HepG2 (cell line): ENCODE results near the gene WNT3A. TPM values are rescaled to one million over a fixed set of nuclear protein-coding genes. Genes with fewer than 3 reads are reported as not detected.
A peak's percentile ranks its signal among the peaks of the same experiment; 100 is the strongest.
"Not testable (repeated sequence)": the region's sequence is repeated elsewhere in the genome, so short reads cannot be mapped to it uniquely, and the experiment has no call there.

Experiments
- ATAC-seq: fragments of 200-7000 bp; cut with Tn5 transposase; 3 replicates; pipeline ENCODE4 v1.9.1; 2020; ENCODE audit warnings: mild to moderate bottlenecking, moderate library complexity
- BruUV-seq: library from RNA; stranded (reverse); fragments of 400-500 nt; replicated peaks from 2 replicates; lab custom pipeline; 2021; lab: Mats Ljungman, UMichigan
- CTCF ChIA-PET: fragments of 300-600 bp; formaldehyde crosslinking; extraction: SDS; loops from one replicate; lab custom pipeline; 2021; ENCODE audit warnings: low total read pairs, inconsistent platforms, low intra/inter-chr PET ratio; lab: Yijun Ruan, JAX
- POLR2A ChIA-PET: fragments of 350-600 bp; sonication (Branson Sonifier 250); formaldehyde crosslinking; loops from one replicate; lab custom pipeline; 2020; ENCODE audit warnings: antibody characterized with exemption, inconsistent platforms; lab: Yijun Ruan, JAX
- DNase-seq: peaks from one replicate; pipeline ENCODE4 v3.0.0-alpha.2; 2015; ENCODE audit warnings: low spot score
- FAIRE-seq: peaks from 3 replicates; lab custom pipeline; 2011; peaks lifted over from hg19 to GRCh38; lab: Jason Lieb, UNC
- H2AFZ ChIP-seq: one replicate; pipeline ENCODE4 v1.6.1; 2011; ENCODE audit warnings: low read length, inconsistent platforms
- H3K27ac ChIP-seq: fragments of 300-600 bp; 3 replicates; pipeline ENCODE4 v1.8.0; 2011; ENCODE audit warnings: mixed run types, mild to moderate bottlenecking, mixed read lengths, low read length, inconsistent platforms; ENCODE audit not compliant: insufficient read depth; ENCODE audit errors: extremely low read length
- H3K27me3 ChIP-seq, 2 experiments: fragments of 200-600 bp in 1 of 2; 2 replicates in 1 of 2; 3 replicates in 1 of 2; pipeline versions ENCODE4 v1.6.0 to v1.8.0; 2011; ENCODE audit warnings: low read length in 2 of 2, mild to moderate bottlenecking in 2 of 2, moderate library complexity in 2 of 2, inconsistent platforms in 1 of 2; ENCODE audit not compliant: insufficient read depth in 2 of 2, control insufficient read depth in 1 of 2
- H3K36me3 ChIP-seq, 2 experiments: fragments of 200-600 bp in 1 of 2; replicated peaks in 1 of 2; 2 replicates in 1 of 2; 3 replicates in 1 of 2; pipeline versions ENCODE4 v1.5.1 to v1.8.0; 2011; ENCODE audit warnings: low read length in 2 of 2, inconsistent platforms in 1 of 2; ENCODE audit not compliant: insufficient read depth in 2 of 2, control insufficient read depth in 1 of 2
- H3K4me1 ChIP-seq: 2 replicates; pipeline ENCODE4 v1.5.1; 2012; ENCODE audit warnings: low read length, inconsistent platforms; ENCODE audit not compliant: insufficient read depth
- H3K4me2 ChIP-seq: 2 replicates; pipeline ENCODE4 v1.6.0; 2011; ENCODE audit warnings: low read depth, low read length, inconsistent platforms
- H3K4me3 ChIP-seq, 3 experiments: fragments of 200-600 bp in 1 of 3; sonication (generic), shearing (Covaris generic) in 1 of 3; replicated peaks in 1 of 3; 2 replicates each; pipeline ENCODE4 v1.5.1; 2011 to 2016; ENCODE audit warnings: low read length in 3 of 3, inconsistent platforms in 2 of 3, low read depth in 2 of 3, mild to moderate bottlenecking in 2 of 3, control low read depth in 1 of 3, mixed read lengths in 1 of 3; ENCODE audit not compliant: insufficient read depth in 1 of 3
- H3K79me2 ChIP-seq: one replicate; pipeline ENCODE4 v1.6.1; 2011; ENCODE audit warnings: low read length, inconsistent platforms; ENCODE audit not compliant: insufficient read depth
- H3K9ac ChIP-seq: 2 replicates; pipeline ENCODE4 v1.6.0; 2011; ENCODE audit warnings: mild to moderate bottlenecking, low read depth, low read length, inconsistent platforms; ENCODE audit not compliant: insufficient read depth
- H3K9me3 ChIP-seq: 2 replicates; pipeline ENCODE4 v1.5.1; 2012; ENCODE audit warnings: mild to moderate bottlenecking, low read length
- H4K20me1 ChIP-seq: 2 replicates; pipeline ENCODE4 v1.6.0; 2011; ENCODE audit warnings: inconsistent platforms, mild to moderate bottlenecking, low read length, moderate library complexity; ENCODE audit not compliant: insufficient read depth
- SP5 ChIP-seq: IDR thresholded peaks from 2 replicates; pipeline ENCODE4 v1.6.1; 2016; ENCODE audit warnings: low read depth, borderline replicate concordance
- ZBTB33 ChIP-seq: sonication (generic); formaldehyde crosslinking; IDR thresholded peaks from 2 replicates; pipeline ENCODE4 v1.4.0; 2020; ENCODE audit warnings: missing genetic modification reagents
- WGBS: methylation state at CpG from one replicate; pipeline ENCODE4 v1.1.6; 2017; ENCODE audit warnings: low lambda C conversion rate; 5-methylcytosine and 5-hydroxymethylcytosine counted together
- in situ Hi-C: cut with HindIII; loops from 2 replicates; pipeline ENCODE4 v1.10.0; 2017; ENCODE audit warnings: low pct_unique_long_range_greater_than_20kb; ENCODE audit not compliant: extremely low pct_ligation_motif_present
- intact Hi-C: fragments of 100-400 bp; cut with micrococcal nuclease; formaldehyde crosslinking; loops from one replicate; pipeline ENCODE4 v1.10.0; 2022; ENCODE audit not compliant: unreplicated experiment
- polyA plus RNA-seq, 8 experiments: library from polyadenylated mRNA; depleted of rRNA in 3 of 8; stranded (reverse) in 7 of 8; unstranded in 1 of 8; fragments of >200 nt; fragmentation: Illumina TruSeq in 4 of 8; extraction: Trizol in 4 of 8; gene quantifications; 2 replicates each; pipeline versions ENCODE4 v1.2.1 to v1.2.3, GENCODE V29; 2011 to 2016; ENCODE audit warnings: low read depth in 4 of 8, missing spikeins in 1 of 8, mixed read lengths in 1 of 8; ENCODE audit not compliant: insufficient read depth in 1 of 8
- total RNA-seq, 5 experiments: library from RNA; depleted of rRNA; stranded (reverse); fragments of >200 nt; fragmentation: Illumina TruSeq; extraction: Trizol; gene quantifications; 2 replicates each; pipeline ENCODE4 v1.2.3, GENCODE V29; 2016; ENCODE audit warnings: low read depth in 1 of 5
- TF ChIP-seq, protein P1 (sequence below): sonication (generic); formaldehyde crosslinking; IDR thresholded peaks from 2 replicates; pipeline ENCODE4 v1.4.0; 2020; ENCODE audit warnings: missing genetic modification reagents

WNT3A gene
- total and polyA plus RNA-seq, 2 of the 13 experiments (the other 11 are each of a cell fraction or from before 2014, with no cell fraction given) = not detected

- H4K20me1 ChIP-seq, H2AFZ ChIP-seq, H3K27me3 ChIP-seq, H3K4me1 ChIP-seq, DNase-seq, H3K27ac ChIP-seq, H3K4me2 ChIP-seq, CTCF ChIA-PET, BruUV-seq, FAIRE-seq, H3K79me2 ChIP-seq, H3K9me3 ChIP-seq, intact Hi-C loops, H3K36me3 ChIP-seq, H3K9ac ChIP-seq, ATAC-seq, H3K4me3 ChIP-seq, POLR2A ChIA-PET: not testable (repeated sequence)
- WGBS = 100% methylated on average over 1 of the region's 27 CpGs
- TF ChIP-seq, protein P1, sequence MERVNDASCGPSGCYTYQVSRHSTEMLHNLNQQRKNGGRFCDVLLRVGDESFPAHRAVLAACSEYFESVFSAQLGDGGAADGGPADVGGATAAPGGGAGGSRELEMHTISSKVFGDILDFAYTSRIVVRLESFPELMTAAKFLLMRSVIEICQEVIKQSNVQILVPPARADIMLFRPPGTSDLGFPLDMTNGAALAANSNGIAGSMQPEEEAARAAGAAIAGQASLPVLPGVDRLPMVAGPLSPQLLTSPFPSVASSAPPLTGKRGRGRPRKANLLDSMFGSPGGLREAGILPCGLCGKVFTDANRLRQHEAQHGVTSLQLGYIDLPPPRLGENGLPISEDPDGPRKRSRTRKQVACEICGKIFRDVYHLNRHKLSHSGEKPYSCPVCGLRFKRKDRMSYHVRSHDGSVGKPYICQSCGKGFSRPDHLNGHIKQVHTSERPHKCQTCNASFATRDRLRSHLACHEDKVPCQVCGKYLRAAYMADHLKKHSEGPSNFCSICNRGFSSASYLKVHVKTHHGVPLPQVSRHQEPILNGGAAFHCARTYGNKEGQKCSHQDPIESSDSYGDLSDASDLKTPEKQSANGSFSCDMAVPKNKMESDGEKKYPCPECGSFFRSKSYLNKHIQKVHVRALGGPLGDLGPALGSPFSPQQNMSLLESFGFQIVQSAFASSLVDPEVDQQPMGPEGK = peak; percentile 13; the same call in 1 of the 2 replicates
- TF ChIP-seq SP5 = 0 out of 2 replicates have a peak, but pooled peaks have one; percentile 13
- peak; percentile 50; the same call in 1 of the 2 replicates for TF ChIP-seq ZBTB33 (CRISPR knock-in tag)
- TF ChIP-seq, all 625 proteins: peak for 3; not testable (repeated sequence) for 622
- in situ Hi-C loops = not testable (repeated sequence)
Observed at GRCh38 chr1:227971643-227972282, 35.0 kb upstream of the WNT3A start.

- ATAC-seq, H3K4me2 ChIP-seq, POLR2A ChIA-PET, H4K20me1 ChIP-seq, H3K27ac ChIP-seq, H3K9me3 ChIP-seq, FAIRE-seq, H3K4me1 ChIP-seq, H3K79me2 ChIP-seq, H2AFZ ChIP-seq, H3K9ac ChIP-seq, in situ Hi-C loops, DNase-seq, BruUV-seq, H3K36me3 ChIP-seq, CTCF ChIA-PET, H3K27me3 ChIP-seq, H3K4me3 ChIP-seq, intact Hi-C loops: not testable (repeated sequence)
- WGBS = 92% methylated on average over 6 of the region's 19 CpGs
Observed at GRCh38 chr1:227972283-227972679, 34.5 kb upstream of the WNT3A start.
